Spleen (tissue), 7 donors: ENCODE results near the gene ACVR1.

Experiments used
- CTCF ChIP-seq, 11 experiments: fragments of 200-600 bp in 7 of 11; fragments of 450-650 bp in 4 of 11; sonication (generic) in 4 of 11; IDR thresholded peaks in 8 of 11; conservative IDR thresholded peaks in 3 of 11; 1 replicate in 7 of 11; 2 replicates in 4 of 11; pipeline versions ENCODE4 v1.4.0 to v1.8.0; 2016 to 2021; ENCODE audit warnings: antibody characterized with exemption in 11 of 11, inconsistent platforms in 4 of 11, mild to moderate bottlenecking in 1 of 11
- POLR2A ChIP-seq, 3 donors: fragments of 450-650 bp; IDR thresholded peaks; one replicate each; pipeline ENCODE4 v1.5.1; 2017; ENCODE audit warnings: antibody characterized with exemption in 3 of 3, mild to moderate bottlenecking in 1 of 3
- POLR2AphosphoS5 ChIP-seq, 3 donors: sonication (generic); formaldehyde crosslinking; IDR thresholded peaks; one replicate each; pipeline ENCODE4 v1.5.1; 2017; ENCODE audit warnings: antibody characterized with exemption in 3 of 3
- donor health status: DM: no; HTN: no; CAD: no; lungs with moderate emphysema.
- donor health status: DM: no; HTN: no; CAD: no.
- donor health status: DM: no; HTN: no; CAD: no.

- TF ChIP-seq CTCF (IDR thresholded peaks at IDR 0.05 in 8 of 11, conservative IDR thresholded peaks at IDR 0.05 in 3 of 11) (no peak), POLR2AphosphoS5 (IDR thresholded peaks at IDR 0.05) (no peak), POLR2A (IDR thresholded peaks at IDR 0.05) (no peak)
Observed at GRCh38 chr2:157831573-157832315, 44.4 kb downstream of the ACVR1 start.
